GM12891 (cell line): Measurements from ENCODE around the gene BOK.

Source experiments
- PAX5 ChIP-seq: IDR thresholded peaks from 2 replicates; pipeline ENCODE4 v1.6.1; 2011; ENCODE audit warnings: low read length, moderate library complexity, mild to moderate bottlenecking; ENCODE audit not compliant: insufficient read depth, severe bottlenecking
- POLR2A ChIP-seq: IDR thresholded peaks from 2 replicates; pipeline ENCODE4 v1.6.1; 2011; ENCODE audit warnings: low read depth, low read length, control low read depth
- POLR2AphosphoS5 ChIP-seq: IDR thresholded peaks from 2 replicates; pipeline ENCODE4 v1.6.1; 2011; ENCODE audit warnings: low read depth, low read length, control low read depth
- POU2F2 ChIP-seq: IDR thresholded peaks from 2 replicates; pipeline ENCODE4 v1.6.1; 2011; ENCODE audit warnings: low read depth, mild to moderate bottlenecking, control low read depth, low read length, moderate library complexity
- TAF1 ChIP-seq: IDR thresholded peaks from 2 replicates; pipeline ENCODE4 v1.6.1; 2011; ENCODE audit warnings: low read depth, low read length, control low read depth

GRCh38 chr2:241551998-241552737 lies 6.4 kb upstream of the BOK start:
- TF ChIP-seq POLR2AphosphoS5, result no peak
- TF ChIP-seq POU2F2, result no peak
- TF ChIP-seq POLR2A, result no peak
- no peak for TF ChIP-seq TAF1
- no peak for TF ChIP-seq PAX5
